ENCODE measurements around the gene CNTN1. TPM values are rescaled to one million over a fixed set of nuclear protein-coding genes. Genes with fewer than 3 reads are reported as not detected.

CNTN1 gene
- total and polyA plus RNA-seq, 2 of the 8 experiments (the other 6 are each of a cell fraction or from before 2014, with no cell fraction given), result 7.2 to 21.8 TPM

GRCh38 chr12:40643506-40643905, 48.7 kb upstream of the CNTN1 start:
- H3K4me3 ChIP-seq (ENCODE audit: extremely low read depth in 1 of 4, insufficient read depth in 2 of 4, low read depth in 3 of 4, low read length in 4 of 4), result no peak overlapping the region
- H3K23ac ChIP-seq (ENCODE audit: insufficient read length), result no peak overlapping the region
- no peak overlapping the region for H2BK20ac ChIP-seq (ENCODE audit: low read length)
- FAIRE-seq (no peak), DNase-seq (ENCODE audit: low read depth in 1 of 2, low spot score in 2 of 2) (no peak)
- no peak overlapping the region for H3K18ac ChIP-seq (ENCODE audit: extremely low read depth, low read length)
- no peak overlapping the region for H2AK5ac ChIP-seq (ENCODE audit: low read depth, low read length)
- no peak overlapping the region for H4K8ac ChIP-seq (ENCODE audit: extremely low read depth, insufficient read depth, low read length)
- H3K56ac ChIP-seq (replicated peaks; ENCODE audit: insufficient read length, low read depth, low read length), result no peak overlapping the region
- no peaks in the 10 kb centered on the region; a peak in 1 of 8 replicates for H3K36me3 ChIP-seq (ENCODE audit: control insufficient read depth in 2 of 4, insufficient read depth in 4 of 4, low read length in 3 of 4)
- H3K9me3 ChIP-seq (ENCODE audit: insufficient read depth in 2 of 2, low read depth in 1 of 2, low read length in 1 of 2), result peaks cover 9 to 16% of the 10 kb centered on the region in 2 experiments; a peak in 3 of 4 replicates
- no peaks in the 10 kb centered on the region for H3K79me2 ChIP-seq (ENCODE audit: control insufficient read depth in 1 of 2, insufficient read depth in 2 of 2, low read length in 2 of 2)
- no peaks in the 10 kb centered on the region for H3K23me2 ChIP-seq (ENCODE audit: low read depth, low read length)
- no peak overlapping the region for H2BK5ac ChIP-seq (ENCODE audit: low read depth, low read length)
- H4K20me1 ChIP-seq (replicated peaks in 1 of 2; ENCODE audit: control insufficient read depth in 1 of 2, insufficient read depth in 2 of 2, low read length in 2 of 2), result no peaks in the 10 kb centered on the region
- no peak overlapping the region for H2BK120ac ChIP-seq (replicated peaks; ENCODE audit: low read depth, low read length)
- no peak overlapping the region for H2BK12ac ChIP-seq (ENCODE audit: low read depth, low read length)
- H3K27ac ChIP-seq (ENCODE audit: low read depth, low read length), result no peak overlapping the region
- no peak overlapping the region for H3K4me2 ChIP-seq (ENCODE audit: insufficient read depth in 1 of 2, low read depth in 2 of 2, low read length in 2 of 2)
- H4K91ac ChIP-seq (replicated peaks; ENCODE audit: insufficient read length, low read length), result no peak overlapping the region
- H3K27me3 ChIP-seq (replicated peaks in 1 of 4; ENCODE audit: control insufficient read depth in 3 of 4, extremely low read depth in 1 of 4, insufficient read depth in 3 of 4, low read length in 3 of 4), result peaks cover 0 to 1% (median 0%) of the 10 kb centered on the region in 4 experiments; a peak in 1 of 7 replicates
- no peak overlapping the region for H4K5ac ChIP-seq (ENCODE audit: insufficient read length, low read depth, low read length)
- H3K9ac ChIP-seq (replicated peaks in 1 of 4; ENCODE audit: extremely low read depth in 1 of 4, low read depth in 3 of 4, low read length in 3 of 4), result no peak overlapping the region
- ChIA-PET POLR2A (ENCODE audit: partially characterized antibody) (no interaction called here), CTCF (ENCODE audit: partially characterized antibody) (no interaction called here)
- H3K4me1 ChIP-seq (replicated peaks in 1 of 4; ENCODE audit: control insufficient read depth in 3 of 4, insufficient read depth in 4 of 4, low read length in 3 of 4), result peaks cover 0 to under 1% (median 0%) of the 10 kb centered on the region in 4 experiments; a peak in 2 of 7 replicates
- no peak overlapping the region for H3K14ac ChIP-seq (ENCODE audit: insufficient read length)
- no peak overlapping the region for H2AFZ ChIP-seq (ENCODE audit: low read length)
- H2BK15ac ChIP-seq (ENCODE audit: low read length), result no peak overlapping the region
- H3K4ac ChIP-seq (replicated peaks; ENCODE audit: insufficient read length, low read depth, low read length), result no peak overlapping the region
- no peaks in the 10 kb centered on the region for H3K79me1 ChIP-seq (ENCODE audit: low read depth, low read length)
- TF ChIP-seq BACH1 (IDR thresholded peaks at IDR 0.05; ENCODE audit: low read length) (no peak), SUZ12 (IDR thresholded peaks at IDR 0.05; ENCODE audit: low read length) (no peak), CHD1 (IDR thresholded peaks at IDR 0.05; ENCODE audit: low read depth, low read length) (no peak), CBX8 (IDR thresholded peaks at IDR 0.05; ENCODE audit: borderline replicate concordance, low read depth, low read length) (no peak), ATF2 (IDR thresholded peaks at IDR 0.05; ENCODE audit: low read length) (no peak), MAX (IDR thresholded peaks at IDR 0.05) (no peak), RFX5 (IDR thresholded peaks at IDR 0.05; ENCODE audit: borderline replicate concordance, low read depth, low read length) (no peak), POU5F1 (IDR thresholded peaks at IDR 0.05; ENCODE audit: low read depth, low read length) (no peak), SP4 (IDR thresholded peaks at IDR 0.05; ENCODE audit: low read length) (no peak), RBBP5 (IDR thresholded peaks at IDR 0.05; ENCODE audit: borderline replicate concordance, low read depth, low read length) (no peak), SIN3A (conservative IDR thresholded peaks at IDR 0.05 in 1 of 2, IDR thresholded peaks at IDR 0.05 in 1 of 2; ENCODE audit: low read depth in 1 of 2, low read length in 2 of 2) (no peak), JUND (IDR thresholded peaks at IDR 0.05; ENCODE audit: low read length) (no peak), FOSL1 (IDR thresholded peaks at IDR 0.05; ENCODE audit: insufficient read depth, low read depth, low read length) (no peak)

All from H1 (cell line).